Coronary artery (tissue), 2 donors: Measurements from ENCODE around the gene ZNF282.

Experiments
- DNase-seq: peaks from one replicate; pipeline ENCODE4 v3.0.0-alpha.2; 2017; ENCODE audit warnings: low spot score
- H3K27ac ChIP-seq, 2 donors: fragments of 200-600 bp; sonication (generic); one replicate each; pipeline ENCODE4 v1.5.1; 2016 to 2019
- H3K4me3 ChIP-seq: fragments of 200-600 bp; sonication (generic); 2 replicates; pipeline ENCODE4 v1.5.1; 2016; ENCODE audit warnings: mild to moderate bottlenecking, moderate library complexity
- CTCF ChIP-seq: fragments of 200-600 bp; sonication (generic); IDR thresholded peaks from one replicate; pipeline ENCODE4 v1.5.1; 2019; ENCODE audit warnings: antibody characterized with exemption

ZNF282 gene

GRCh38 chr7:149156898-149157297, 38.4 kb upstream of the ZNF282 start:
- no peak for TF ChIP-seq CTCF
- Histone ChIP-seq H3K27ac (no peak overlapping the region), H3K4me3 (no peak overlapping the region)
- no peak for DNase-seq

GRCh38 chr7:149161241-149161848, 34.0 kb upstream of the ZNF282 start:
- DNase-seq = no peak
- Histone ChIP-seq H3K27ac (no peak overlapping the region), H3K4me3 (no peak overlapping the region)
- TF ChIP-seq CTCF = no peak

- no peak overlapping the region for H3K4me3 ChIP-seq
- no peak for TF ChIP-seq CTCF
- no peak for DNase-seq
- H3K27ac ChIP-seq = no peak overlapping the region
These were observed 29.2 kb upstream of the ZNF282 start for GRCh38 chr7:149166142-149166541.

- TF ChIP-seq CTCF = no peak
- Histone ChIP-seq H3K27ac (no peak overlapping the region), H3K4me3 (no peak overlapping the region)
- DNase-seq = no peak
These were observed 28.6 kb upstream of the ZNF282 start for GRCh38 chr7:149166630-149167352.

GRCh38 chr7:149171892-149172533, 23.3 kb upstream of the ZNF282 start:
- no peak for DNase-seq
- no peak for TF ChIP-seq CTCF
- Histone ChIP-seq H3K27ac (no peak overlapping the region), H3K4me3 (no peak overlapping the region)

- no peak for DNase-seq
- no peak overlapping the region for H3K27ac ChIP-seq
- no peak for TF ChIP-seq CTCF
- H3K4me3 ChIP-seq = no peak overlapping the region
These were observed 22.8 kb upstream of the ZNF282 start for GRCh38 chr7:149172534-149172920.

GRCh38 chr7:149175150-149175549, 20.2 kb upstream of the ZNF282 start:
- DNase-seq = no peak
- TF ChIP-seq CTCF = no peak
- no peak overlapping the region for H3K27ac ChIP-seq
- no peak overlapping the region for H3K4me3 ChIP-seq
